ENCODE data around the gene BTBD17.

Gene BTBD17

DNA sequence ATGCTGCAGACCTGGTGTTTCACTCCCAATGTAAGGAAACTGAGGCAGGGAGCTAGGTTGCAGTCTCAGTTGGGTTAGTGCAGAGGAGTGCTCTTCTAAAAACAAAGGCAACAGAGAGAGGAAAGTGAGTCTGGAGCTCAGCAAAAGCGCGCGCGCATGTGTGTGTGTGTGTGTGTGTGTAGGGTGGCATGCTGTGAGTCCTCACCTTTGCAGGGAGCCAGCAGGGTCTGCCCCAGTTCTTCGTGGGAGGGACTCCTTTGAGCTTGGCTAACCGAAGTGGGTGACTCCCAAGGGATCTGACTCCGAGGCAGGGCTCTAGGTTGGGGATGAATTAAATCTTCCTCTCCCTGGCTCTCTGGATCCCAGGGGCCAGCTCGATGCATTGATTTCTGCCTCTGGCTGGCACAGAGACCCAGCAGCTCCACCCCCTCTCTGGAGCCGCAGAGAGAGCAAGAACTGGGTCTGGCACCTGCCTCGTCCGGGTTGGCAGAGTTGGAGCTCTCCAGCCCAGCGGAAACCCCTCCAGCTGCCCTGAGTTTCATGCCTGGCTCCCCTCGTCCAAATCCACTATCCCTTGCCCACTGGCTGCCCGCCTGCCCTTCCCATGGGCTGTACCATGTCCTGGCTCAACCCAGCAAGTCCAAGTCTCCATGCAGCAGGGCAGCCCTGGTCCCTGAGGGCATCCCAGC, 1.3 kb upstream of the BTBD17 start:
- Histone ChIP-seq H3K4me3 (ENCODE audit: low read length, poor library complexity, severe bottlenecking) (no peak overlapping the region), H3K27me3 (ENCODE audit: insufficient read depth, low read length, poor library complexity, severe bottlenecking) (no peaks in the 10 kb centered on the region), H4K20me1 (ENCODE audit: insufficient read depth, low read length, poor library complexity, severe bottlenecking) (no peaks in the 10 kb centered on the region), H2AFZ (ENCODE audit: low read length) (no peak overlapping the region), H3K36me3 (ENCODE audit: insufficient read depth, low read length) (no peaks in the 10 kb centered on the region), H3K79me2 (ENCODE audit: insufficient read depth, low read length) (no peaks in the 10 kb centered on the region), H3K9me2 (replicated peaks; ENCODE audit: low read depth, low read length) (no peaks in the 10 kb centered on the region), H3K9me3 (ENCODE audit: insufficient read depth, low read depth, low read length) (no peaks in the 10 kb centered on the region), H3F3A (ENCODE audit: low read depth) (no peaks in the 10 kb centered on the region), H3K4me2 (ENCODE audit: low read depth, low read length, poor library complexity, severe bottlenecking) (no peak overlapping the region), H3K4me1 (ENCODE audit: insufficient read depth, low read length, poor library complexity, severe bottlenecking) (no peaks in the 10 kb centered on the region), H3K9ac (ENCODE audit: low read depth, low read length, poor library complexity, severe bottlenecking) (no peak overlapping the region)
- no peak for TF ChIP-seq EZH2phosphoT487 (IDR thresholded peaks at IDR 0.05; ENCODE audit: borderline replicate concordance)
- TF ChIP-seq, protein P1, sequence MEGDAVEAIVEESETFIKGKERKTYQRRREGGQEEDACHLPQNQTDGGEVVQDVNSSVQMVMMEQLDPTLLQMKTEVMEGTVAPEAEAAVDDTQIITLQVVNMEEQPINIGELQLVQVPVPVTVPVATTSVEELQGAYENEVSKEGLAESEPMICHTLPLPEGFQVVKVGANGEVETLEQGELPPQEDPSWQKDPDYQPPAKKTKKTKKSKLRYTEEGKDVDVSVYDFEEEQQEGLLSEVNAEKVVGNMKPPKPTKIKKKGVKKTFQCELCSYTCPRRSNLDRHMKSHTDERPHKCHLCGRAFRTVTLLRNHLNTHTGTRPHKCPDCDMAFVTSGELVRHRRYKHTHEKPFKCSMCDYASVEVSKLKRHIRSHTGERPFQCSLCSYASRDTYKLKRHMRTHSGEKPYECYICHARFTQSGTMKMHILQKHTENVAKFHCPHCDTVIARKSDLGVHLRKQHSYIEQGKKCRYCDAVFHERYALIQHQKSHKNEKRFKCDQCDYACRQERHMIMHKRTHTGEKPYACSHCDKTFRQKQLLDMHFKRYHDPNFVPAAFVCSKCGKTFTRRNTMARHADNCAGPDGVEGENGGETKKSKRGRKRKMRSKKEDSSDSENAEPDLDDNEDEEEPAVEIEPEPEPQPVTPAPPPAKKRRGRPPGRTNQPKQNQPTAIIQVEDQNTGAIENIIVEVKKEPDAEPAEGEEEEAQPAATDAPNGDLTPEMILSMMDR (conservative IDR thresholded peaks at IDR 0.05; ENCODE audit: low read length) = no peak

DNA sequence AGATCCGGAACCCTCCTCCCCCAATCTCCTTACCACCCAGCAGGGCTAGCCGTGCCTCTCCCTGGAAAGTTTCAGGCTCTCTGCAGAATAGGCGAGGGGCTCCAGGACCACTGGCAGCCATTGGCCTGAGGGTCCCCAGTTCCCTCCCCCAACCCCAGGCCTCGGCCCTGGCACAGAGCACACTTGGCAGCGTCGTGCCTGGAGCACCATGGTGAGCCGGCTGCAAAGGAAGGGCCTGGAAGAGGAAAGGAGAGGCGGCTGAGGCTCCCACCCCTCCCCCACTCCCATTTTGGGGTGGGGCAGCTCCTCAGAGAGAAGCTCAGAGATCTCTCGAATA, 369 bp upstream of the BTBD17 start:
- no peak for TF ChIP-seq EZH2phosphoT487 (IDR thresholded peaks at IDR 0.05; ENCODE audit: borderline replicate concordance)
- TF ChIP-seq, protein P1 (conservative IDR thresholded peaks at IDR 0.05; ENCODE audit: low read length) = no peak

GRCh38 chr17:74360899-74361229, 804 bp downstream of the BTBD17 start:
- Histone ChIP-seq H3K9me3 (ENCODE audit: insufficient read depth, low read depth, low read length) (no peaks in the 10 kb centered on the region), H3F3A (ENCODE audit: low read depth) (no peaks in the 10 kb centered on the region), H2AFZ (ENCODE audit: low read length) (no peak overlapping the region), H3K27me3 (ENCODE audit: insufficient read depth, low read length, poor library complexity, severe bottlenecking) (no peaks in the 10 kb centered on the region), H3K4me2 (ENCODE audit: low read depth, low read length, poor library complexity, severe bottlenecking) (no peak overlapping the region), H3K9me2 (replicated peaks; ENCODE audit: low read depth, low read length) (no peaks in the 10 kb centered on the region), H4K20me1 (ENCODE audit: insufficient read depth, low read length, poor library complexity, severe bottlenecking) (no peaks in the 10 kb centered on the region), H3K79me2 (ENCODE audit: insufficient read depth, low read length) (no peaks in the 10 kb centered on the region), H3K9ac (ENCODE audit: low read depth, low read length, poor library complexity, severe bottlenecking) (no peak overlapping the region), H3K36me3 (ENCODE audit: insufficient read depth, low read length) (no peaks in the 10 kb centered on the region), H3K4me1 (ENCODE audit: insufficient read depth, low read length, poor library complexity, severe bottlenecking) (no peaks in the 10 kb centered on the region), H3K4me3 (ENCODE audit: low read length, poor library complexity, severe bottlenecking) (no peak overlapping the region)
- TF ChIP-seq, protein P1 (conservative IDR thresholded peaks at IDR 0.05; ENCODE audit: low read length) = no peak
- no peak for TF ChIP-seq EZH2phosphoT487 (IDR thresholded peaks at IDR 0.05; ENCODE audit: borderline replicate concordance)

More for the DNA sequence above, 369 bp upstream of the BTBD17 start:
- no peaks in the 10 kb centered on the region for H3K9me3 ChIP-seq (ENCODE audit: insufficient read depth, low read depth, low read length)
- H2AFZ ChIP-seq (ENCODE audit: low read length) = no peak overlapping the region
- no peaks in the 10 kb centered on the region for H4K20me1 ChIP-seq (ENCODE audit: insufficient read depth, low read length, poor library complexity, severe bottlenecking)
- no peak overlapping the region for H3K4me2 ChIP-seq (ENCODE audit: low read depth, low read length, poor library complexity, severe bottlenecking)
- no peaks in the 10 kb centered on the region for H3K27me3 ChIP-seq (ENCODE audit: insufficient read depth, low read length, poor library complexity, severe bottlenecking)
- H3K4me1 ChIP-seq (ENCODE audit: insufficient read depth, low read length, poor library complexity, severe bottlenecking) = no peaks in the 10 kb centered on the region
- H3K9me2 ChIP-seq (replicated peaks; ENCODE audit: low read depth, low read length) = no peaks in the 10 kb centered on the region
- no peaks in the 10 kb centered on the region for H3K36me3 ChIP-seq (ENCODE audit: insufficient read depth, low read length)
- H3K79me2 ChIP-seq (ENCODE audit: insufficient read depth, low read length) = no peaks in the 10 kb centered on the region
- H3K9ac ChIP-seq (ENCODE audit: low read depth, low read length, poor library complexity, severe bottlenecking) = no peak overlapping the region
- H3K4me3 ChIP-seq (ENCODE audit: low read length, poor library complexity, severe bottlenecking) = no peak overlapping the region
- no peaks in the 10 kb centered on the region for H3F3A ChIP-seq (ENCODE audit: low read depth)

Measured in Loucy (cell line).